Measurements from ENCODE around the gene DYNLL2. TPM values are rescaled to one million over a fixed set of nuclear protein-coding genes. Genes with fewer than 3 reads are reported as not detected.

Gene DYNLL2
- polyA plus RNA-seq, 2 of the 4 experiments (the other 2 are of a cell fraction), result 19.6 to 33.7 TPM

GRCh38 chr17:58088624-58089023, 5.4 kb downstream of the DYNLL2 start (continued):
- TF ChIP-seq, protein P1, sequence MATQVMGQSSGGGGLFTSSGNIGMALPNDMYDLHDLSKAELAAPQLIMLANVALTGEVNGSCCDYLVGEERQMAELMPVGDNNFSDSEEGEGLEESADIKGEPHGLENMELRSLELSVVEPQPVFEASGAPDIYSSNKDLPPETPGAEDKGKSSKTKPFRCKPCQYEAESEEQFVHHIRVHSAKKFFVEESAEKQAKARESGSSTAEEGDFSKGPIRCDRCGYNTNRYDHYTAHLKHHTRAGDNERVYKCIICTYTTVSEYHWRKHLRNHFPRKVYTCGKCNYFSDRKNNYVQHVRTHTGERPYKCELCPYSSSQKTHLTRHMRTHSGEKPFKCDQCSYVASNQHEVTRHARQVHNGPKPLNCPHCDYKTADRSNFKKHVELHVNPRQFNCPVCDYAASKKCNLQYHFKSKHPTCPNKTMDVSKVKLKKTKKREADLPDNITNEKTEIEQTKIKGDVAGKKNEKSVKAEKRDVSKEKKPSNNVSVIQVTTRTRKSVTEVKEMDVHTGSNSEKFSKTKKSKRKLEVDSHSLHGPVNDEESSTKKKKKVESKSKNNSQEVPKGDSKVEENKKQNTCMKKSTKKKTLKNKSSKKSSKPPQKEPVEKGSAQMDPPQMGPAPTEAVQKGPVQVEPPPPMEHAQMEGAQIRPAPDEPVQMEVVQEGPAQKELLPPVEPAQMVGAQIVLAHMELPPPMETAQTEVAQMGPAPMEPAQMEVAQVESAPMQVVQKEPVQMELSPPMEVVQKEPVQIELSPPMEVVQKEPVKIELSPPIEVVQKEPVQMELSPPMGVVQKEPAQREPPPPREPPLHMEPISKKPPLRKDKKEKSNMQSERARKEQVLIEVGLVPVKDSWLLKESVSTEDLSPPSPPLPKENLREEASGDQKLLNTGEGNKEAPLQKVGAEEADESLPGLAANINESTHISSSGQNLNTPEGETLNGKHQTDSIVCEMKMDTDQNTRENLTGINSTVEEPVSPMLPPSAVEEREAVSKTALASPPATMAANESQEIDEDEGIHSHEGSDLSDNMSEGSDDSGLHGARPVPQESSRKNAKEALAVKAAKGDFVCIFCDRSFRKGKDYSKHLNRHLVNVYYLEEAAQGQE (IDR thresholded peaks at IDR 0.05), result no peak
- TF ChIP-seq, protein P2, sequence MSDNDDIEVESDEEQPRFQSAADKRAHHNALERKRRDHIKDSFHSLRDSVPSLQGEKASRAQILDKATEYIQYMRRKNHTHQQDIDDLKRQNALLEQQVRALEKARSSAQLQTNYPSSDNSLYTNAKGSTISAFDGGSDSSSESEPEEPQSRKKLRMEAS (IDR thresholded peaks at IDR 0.05), result no peak
- TF ChIP-seq CEBPB (IDR thresholded peaks at IDR 0.05), result no peak

DNA sequence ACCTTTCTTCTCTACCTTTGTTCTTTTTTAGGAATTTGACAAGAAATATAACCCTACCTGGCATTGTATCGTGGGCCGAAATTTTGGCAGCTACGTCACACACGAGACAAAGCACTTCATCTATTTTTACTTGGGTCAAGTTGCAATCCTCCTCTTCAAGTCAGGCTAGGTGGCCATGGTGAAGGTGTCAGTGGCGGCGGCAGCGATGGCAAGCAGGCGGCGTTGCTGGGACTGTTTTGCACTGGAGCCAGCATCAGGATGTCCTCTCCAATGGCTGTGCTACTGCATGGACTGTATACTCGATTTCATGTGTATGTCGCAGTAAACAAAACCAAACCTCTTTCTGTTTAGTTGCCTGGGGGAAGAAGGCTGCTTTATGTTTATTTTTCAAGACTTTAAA, 5.9 kb downstream of the DYNLL2 start:
- DNase-seq (ENCODE audit: low read depth in 1 of 2, low spot score in 1 of 2) (no peak), ATAC-seq (no peak), FAIRE-seq (no peak)
- Histone ChIP-seq H3K9me3 (no peaks in the 10 kb centered on the region), H3K4me2 (no peak overlapping the region), H3K4me1 (peaks cover 12% of the 10 kb centered on the region), H3K4me3 (no peak overlapping the region), H3K27ac (no peak overlapping the region)
- CTCF ChIA-PET, result interaction anchor here (0.7 to 3.6 kb wide), 5 partner anchors 8 to 232 kb away, joined by 3 to 16 read pairs (median 6); no protein-coding TSS in a partner anchor
- WGBS (ENCODE audit: missing lambda C conversion rate), result 91% methylated on average over 11 of the region's 11 CpGs
- TF ChIP-seq CBX2 (IDR thresholded peaks at IDR 0.05; ENCODE audit: borderline replicate concordance, low read depth) (no peak), CEBPB (IDR thresholded peaks at IDR 0.05) (no peak), MYC (IDR thresholded peaks at IDR 0.05; ENCODE audit: borderline replicate concordance, low read length) (no peak), TP53 (CRISPR knock-in tag; IDR thresholded peaks at IDR 0.05) (no peak), HOXB13 (CRISPR knock-in tag; IDR thresholded peaks at IDR 0.05; ENCODE audit: low read depth) (no peak), ZSCAN20 (CRISPR knock-in tag; IDR thresholded peaks at IDR 0.05) (no peak), POLR2A (IDR thresholded peaks at IDR 0.05; ENCODE audit: low read length) (no peak), SREBF2 (IDR thresholded peaks at IDR 0.05) (no peak), NPAS2 (CRISPR knock-in tag; IDR thresholded peaks at IDR 0.05; ENCODE audit: borderline replicate concordance) (no peak), FOXS1 (CRISPR knock-in tag; IDR thresholded peaks at IDR 0.05) (no peak), ESRRA (IDR thresholded peaks at IDR 0.05; ENCODE audit: borderline replicate concordance, low read length) (no peak), JUNB (IDR thresholded peaks at IDR 0.05) (no peak), JUN (IDR thresholded peaks at IDR 0.05) (no peak), NFE2L2 (conservative IDR thresholded peaks at IDR 0.05; ENCODE audit: low read length) (no peak), EP300 (IDR thresholded peaks at IDR 0.05) (no peak)
- TF ChIP-seq, protein P3, sequence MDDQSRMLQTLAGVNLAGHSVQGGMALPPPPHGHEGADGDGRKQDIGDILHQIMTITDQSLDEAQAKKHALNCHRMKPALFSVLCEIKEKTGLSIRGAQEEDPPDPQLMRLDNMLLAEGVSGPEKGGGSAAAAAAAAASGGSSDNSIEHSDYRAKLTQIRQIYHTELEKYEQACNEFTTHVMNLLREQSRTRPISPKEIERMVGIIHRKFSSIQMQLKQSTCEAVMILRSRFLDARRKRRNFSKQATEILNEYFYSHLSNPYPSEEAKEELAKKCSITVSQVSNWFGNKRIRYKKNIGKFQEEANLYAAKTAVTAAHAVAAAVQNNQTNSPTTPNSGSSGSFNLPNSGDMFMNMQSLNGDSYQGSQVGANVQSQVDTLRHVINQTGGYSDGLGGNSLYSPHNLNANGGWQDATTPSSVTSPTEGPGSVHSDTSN (IDR thresholded peaks at IDR 0.05), result no peak
- POLR2A ChIA-PET, result no interaction called here

GRCh38 chr17:58091024-58091567, 7.9 kb downstream of the DYNLL2 start:
- ChIA-PET CTCF (interaction anchor here (0.5 to 1.8 kb wide), 5 partner anchors 10 to 989 kb away, joined by 3 to 7 read pairs (median 3); no protein-coding TSS in a partner anchor), POLR2A (no interaction called here)
- H3K9me3 ChIP-seq, result no peaks in the 10 kb centered on the region
- no peak overlapping the region for H3K27ac ChIP-seq
- TF ChIP-seq SMC3 (IDR thresholded peaks at IDR 0.05) (no peak), TFCP2L1 (CRISPR knock-in tag; IDR thresholded peaks at IDR 0.05) (no peak), BHLHE40 (IDR thresholded peaks at IDR 0.05; ENCODE audit: low read depth, low read length) (no peak), FOSB (CRISPR knock-in tag; IDR thresholded peaks at IDR 0.05) (no peak), PHF8 (IDR thresholded peaks at IDR 0.05; ENCODE audit: borderline replicate concordance, low read depth) (no peak), MAZ (IDR thresholded peaks at IDR 0.05; ENCODE audit: borderline replicate concordance, low read depth, low read length) (no peak), CBX8 (IDR thresholded peaks at IDR 0.05) (no peak), RCOR1 (IDR thresholded peaks at IDR 0.05; ENCODE audit: low read depth, low read length) (no peak)
- TF ChIP-seq, protein P4, sequence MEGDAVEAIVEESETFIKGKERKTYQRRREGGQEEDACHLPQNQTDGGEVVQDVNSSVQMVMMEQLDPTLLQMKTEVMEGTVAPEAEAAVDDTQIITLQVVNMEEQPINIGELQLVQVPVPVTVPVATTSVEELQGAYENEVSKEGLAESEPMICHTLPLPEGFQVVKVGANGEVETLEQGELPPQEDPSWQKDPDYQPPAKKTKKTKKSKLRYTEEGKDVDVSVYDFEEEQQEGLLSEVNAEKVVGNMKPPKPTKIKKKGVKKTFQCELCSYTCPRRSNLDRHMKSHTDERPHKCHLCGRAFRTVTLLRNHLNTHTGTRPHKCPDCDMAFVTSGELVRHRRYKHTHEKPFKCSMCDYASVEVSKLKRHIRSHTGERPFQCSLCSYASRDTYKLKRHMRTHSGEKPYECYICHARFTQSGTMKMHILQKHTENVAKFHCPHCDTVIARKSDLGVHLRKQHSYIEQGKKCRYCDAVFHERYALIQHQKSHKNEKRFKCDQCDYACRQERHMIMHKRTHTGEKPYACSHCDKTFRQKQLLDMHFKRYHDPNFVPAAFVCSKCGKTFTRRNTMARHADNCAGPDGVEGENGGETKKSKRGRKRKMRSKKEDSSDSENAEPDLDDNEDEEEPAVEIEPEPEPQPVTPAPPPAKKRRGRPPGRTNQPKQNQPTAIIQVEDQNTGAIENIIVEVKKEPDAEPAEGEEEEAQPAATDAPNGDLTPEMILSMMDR (IDR thresholded peaks at IDR 0.05), result no peak
- FAIRE-seq (no peak), ATAC-seq (no peak), DNase-seq (ENCODE audit: low read depth in 1 of 2, low spot score in 1 of 2) (no peak)
- 93% methylated on average over 2 of the region's 2 CpGs for WGBS (ENCODE audit: missing lambda C conversion rate)
- H3K4me2 ChIP-seq, result no peak overlapping the region
- H3K4me1 ChIP-seq, result no peaks in the 10 kb centered on the region; the same call in 2 of the 3 replicates
- H3K4me3 ChIP-seq, result no peak overlapping the region
